OCI-LY3 (cell line): Measurements from ENCODE around the gene OLIG2.

ENCODE experiments used
- EZH2phosphoT487 ChIP-seq: fragments of 200-600 bp; shearing (Covaris generic); IDR thresholded peaks from 2 replicates; pipeline ENCODE4 v1.6.1; 2018; ENCODE audit warnings: antibody characterized with exemption, mixed run types, low read depth
- TF ChIP-seq, protein P1 (sequence below): fragments of 200-600, 300-600 bp; sonication (generic); IDR thresholded peaks from 2 replicates; pipeline ENCODE4 v1.5.1; 2014; ENCODE audit warnings: antibody characterized with exemption, low read length, low read depth

- TF ChIP-seq, protein P1, sequence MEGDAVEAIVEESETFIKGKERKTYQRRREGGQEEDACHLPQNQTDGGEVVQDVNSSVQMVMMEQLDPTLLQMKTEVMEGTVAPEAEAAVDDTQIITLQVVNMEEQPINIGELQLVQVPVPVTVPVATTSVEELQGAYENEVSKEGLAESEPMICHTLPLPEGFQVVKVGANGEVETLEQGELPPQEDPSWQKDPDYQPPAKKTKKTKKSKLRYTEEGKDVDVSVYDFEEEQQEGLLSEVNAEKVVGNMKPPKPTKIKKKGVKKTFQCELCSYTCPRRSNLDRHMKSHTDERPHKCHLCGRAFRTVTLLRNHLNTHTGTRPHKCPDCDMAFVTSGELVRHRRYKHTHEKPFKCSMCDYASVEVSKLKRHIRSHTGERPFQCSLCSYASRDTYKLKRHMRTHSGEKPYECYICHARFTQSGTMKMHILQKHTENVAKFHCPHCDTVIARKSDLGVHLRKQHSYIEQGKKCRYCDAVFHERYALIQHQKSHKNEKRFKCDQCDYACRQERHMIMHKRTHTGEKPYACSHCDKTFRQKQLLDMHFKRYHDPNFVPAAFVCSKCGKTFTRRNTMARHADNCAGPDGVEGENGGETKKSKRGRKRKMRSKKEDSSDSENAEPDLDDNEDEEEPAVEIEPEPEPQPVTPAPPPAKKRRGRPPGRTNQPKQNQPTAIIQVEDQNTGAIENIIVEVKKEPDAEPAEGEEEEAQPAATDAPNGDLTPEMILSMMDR = no peak
- TF ChIP-seq EZH2phosphoT487 = no peak
Measured at GRCh38 chr21:33033961-33034413, 8.3 kb downstream of the OLIG2 start.
